Dendritic cell treated with granulocyte-macrophage colony-stimulating factor and Interleukin-4, amounts not matched to agents 40 ng/mL and 50 ng/mL, for 4 days (primary cell): ENCODE results near the gene FAM187B.
"Not testable (repeated sequence)": the region's sequence is repeated elsewhere in the genome, so short reads cannot be mapped to it uniquely, and the experiment has no call there.

ENCODE experiments used
- H3K27ac Mint-ChIP-seq: one replicate; pipeline ENCODE4 v1.8.0; 2022; ENCODE audit warnings: mild to moderate bottlenecking, mixed read lengths
- H3K27me3 Mint-ChIP-seq: one replicate; pipeline ENCODE4 v1.8.0; 2022; ENCODE audit warnings: mild to moderate bottlenecking, mixed read lengths
- H3K36me3 Mint-ChIP-seq: one replicate; pipeline ENCODE4 v1.8.0; 2022; ENCODE audit warnings: low read depth, mixed read lengths
- H3K4me1 Mint-ChIP-seq: one replicate; pipeline ENCODE4 v1.8.0; 2022; ENCODE audit warnings: low read depth, mixed read lengths
- H3K4me3 Mint-ChIP-seq: one replicate; pipeline ENCODE4 v1.8.0; 2022; ENCODE audit warnings: mild to moderate bottlenecking, moderate library complexity, mixed read lengths
- H3K9me3 Mint-ChIP-seq: one replicate; pipeline ENCODE4 v1.8.0; 2022; ENCODE audit warnings: mixed read lengths
- intact Hi-C: fragments of 100-400 bp; cut with micrococcal nuclease; formaldehyde crosslinking; loops from one replicate; pipeline ENCODE4 v1.15.0; 2022

The FAM187B gene

GRCh38 chr19:35232912-35233311 lies 4.4 kb upstream of the FAM187B start:
- Mint-ChIP-seq H3K4me1 (no peaks in the 10 kb centered on the region), H3K36me3 (no peaks in the 10 kb centered on the region), H3K4me3 (no peak overlapping the region), H3K27ac (no peak overlapping the region), H3K9me3 (no peaks in the 10 kb centered on the region), H3K27me3 (peaks cover 24% of the 10 kb centered on the region)
- intact Hi-C loops: no loop called here

GRCh38 chr19:35231956-35232645 lies 3.6 kb upstream of the FAM187B start:
- H3K4me3 Mint-ChIP-seq: no peak overlapping the region

GRCh38 chr19:35229601-35230000 lies 1.1 kb upstream of the FAM187B start:
- no peaks in the 10 kb centered on the region for H3K9me3 Mint-ChIP-seq
- no peaks in the 10 kb centered on the region for H3K36me3 Mint-ChIP-seq
- H3K4me1 Mint-ChIP-seq: peaks cover 14% of the 10 kb centered on the region
- intact Hi-C loops: no loop called here
- H3K27me3 Mint-ChIP-seq: peaks cover 27% of the 10 kb centered on the region
- no peak overlapping the region for H3K27ac Mint-ChIP-seq
- no peak overlapping the region for H3K4me3 Mint-ChIP-seq

More at GRCh38 chr19:35231956-35232645, 3.6 kb upstream of the FAM187B start:
- H3K4me1 Mint-ChIP-seq: no peaks in the 10 kb centered on the region
- intact Hi-C loops: no loop called here
- H3K27ac Mint-ChIP-seq: no peak overlapping the region
- H3K27me3 Mint-ChIP-seq: peaks cover 24% of the 10 kb centered on the region
- no peaks in the 10 kb centered on the region for H3K9me3 Mint-ChIP-seq
- no peaks in the 10 kb centered on the region for H3K36me3 Mint-ChIP-seq

- intact Hi-C loops: no loop called here
- Mint-ChIP-seq H3K36me3 (no peaks in the 10 kb centered on the region), H3K9me3 (no peaks in the 10 kb centered on the region), H3K27me3 (peaks cover 7% of the 10 kb centered on the region), H3K27ac (no peak overlapping the region), H3K4me3 (no peak overlapping the region), H3K4me1 (peaks cover 33% of the 10 kb centered on the region)
Measured at GRCh38 chr19:35226748-35227147, 1.8 kb downstream of the FAM187B start.

GRCh38 chr19:35225951-35226350 lies 2.6 kb downstream of the FAM187B start:
- Mint-ChIP-seq H3K27me3 (peaks cover 7% of the 10 kb centered on the region), H3K36me3 (no peaks in the 10 kb centered on the region), H3K9me3 (no peaks in the 10 kb centered on the region), H3K4me3 (no peak overlapping the region), H3K27ac (peak overlapping the region; percentile 22), H3K4me1 (peaks cover 33% of the 10 kb centered on the region)
- intact Hi-C loops: no loop called here

GRCh38 chr19:35224681-35225571 lies 3.6 kb downstream of the FAM187B start:
- peak overlapping the region; percentile 22 for H3K27ac Mint-ChIP-seq
- intact Hi-C loops: no loop called here
- peaks cover 7% of the 10 kb centered on the region for H3K27me3 Mint-ChIP-seq
- no peaks in the 10 kb centered on the region for H3K9me3 Mint-ChIP-seq
- no peak overlapping the region for H3K4me3 Mint-ChIP-seq
- H3K4me1 Mint-ChIP-seq: peaks cover 33% of the 10 kb centered on the region
- H3K36me3 Mint-ChIP-seq: no peaks in the 10 kb centered on the region

- no peaks in the 10 kb centered on the region for H3K36me3 Mint-ChIP-seq
- peaks cover 9% of the 10 kb centered on the region for H3K9me3 Mint-ChIP-seq
Measured at GRCh38 chr19:35223862-35224505, 4.6 kb downstream of the FAM187B start.

GRCh38 chr19:35223084-35223790 lies 5.3 kb downstream of the FAM187B start:
- no peaks in the 10 kb centered on the region for H3K36me3 Mint-ChIP-seq

More at GRCh38 chr19:35223862-35224505, 4.6 kb downstream of the FAM187B start:
- no peak overlapping the region for H3K4me3 Mint-ChIP-seq
- peaks cover 7% of the 10 kb centered on the region for H3K27me3 Mint-ChIP-seq
- peaks cover 39% of the 10 kb centered on the region for H3K4me1 Mint-ChIP-seq
- H3K27ac Mint-ChIP-seq: peak overlapping the region; percentile 52
- intact Hi-C loops: no loop called here

GRCh38 chr19:35222373-35223015 lies 6.0 kb downstream of the FAM187B start:
- peaks cover 39% of the 10 kb centered on the region for H3K4me1 Mint-ChIP-seq
- H3K36me3 Mint-ChIP-seq: no peaks in the 10 kb centered on the region
- peaks cover 7% of the 10 kb centered on the region for H3K27me3 Mint-ChIP-seq
- intact Hi-C loops: no loop called here
- peaks cover 10% of the 10 kb centered on the region for H3K9me3 Mint-ChIP-seq
- H3K27ac Mint-ChIP-seq: no peak overlapping the region
- no peak overlapping the region for H3K4me3 Mint-ChIP-seq

More at GRCh38 chr19:35223084-35223790, 5.3 kb downstream of the FAM187B start:
- H3K4me3 Mint-ChIP-seq: no peak overlapping the region
- peak overlapping the region; percentile 52 for H3K27ac Mint-ChIP-seq
- intact Hi-C loops: no loop called here
- peaks cover 7% of the 10 kb centered on the region for H3K27me3 Mint-ChIP-seq
- H3K9me3 Mint-ChIP-seq: peaks cover 10% of the 10 kb centered on the region
- H3K4me1 Mint-ChIP-seq: peaks cover 39% of the 10 kb centered on the region

- intact Hi-C loops, H3K9me3 Mint-ChIP-seq, H3K27me3 Mint-ChIP-seq, H3K27ac Mint-ChIP-seq, H3K4me3 Mint-ChIP-seq, H3K36me3 Mint-ChIP-seq: not testable (repeated sequence)
- H3K4me1 Mint-ChIP-seq: peaks cover 49% of the 10 kb centered on the region
Measured at GRCh38 chr19:35220973-35221590, 7.5 kb downstream of the FAM187B start.

- intact Hi-C loops: no loop called here
- H3K27ac Mint-ChIP-seq: no peak overlapping the region
Measured at GRCh38 chr19:35220315-35220921, 8.1 kb downstream of the FAM187B start.

GRCh38 chr19:35219008-35219407 lies 9.5 kb downstream of the FAM187B start:
- intact Hi-C loops: loop anchor here (10.0 kb wide), 1 partner anchor 46 kb away; the partner anchor contains the start of gene USF2
- Mint-ChIP-seq H3K4me1 (peaks cover 53% of the 10 kb centered on the region), H3K4me3 (no peak overlapping the region), H3K27ac (no peak overlapping the region), H3K36me3 (no peaks in the 10 kb centered on the region), H3K9me3 (peaks cover 10% of the 10 kb centered on the region), H3K27me3 (peaks cover 4% of the 10 kb centered on the region)

More at GRCh38 chr19:35220315-35220921, 8.1 kb downstream of the FAM187B start:
- H3K9me3 Mint-ChIP-seq: peaks cover 10% of the 10 kb centered on the region
- H3K4me3 Mint-ChIP-seq: no peak overlapping the region
- no peaks in the 10 kb centered on the region for H3K36me3 Mint-ChIP-seq
- H3K27me3 Mint-ChIP-seq: peaks cover 6% of the 10 kb centered on the region
- peaks cover 48% of the 10 kb centered on the region for H3K4me1 Mint-ChIP-seq
